A549 treated with AZD9567 at 1 μM for 4 hours (cell line): ENCODE results near the gene TEX55. TPM values are rescaled to one million over a fixed set of nuclear protein-coding genes. Genes with fewer than 3 reads are reported as not detected.

Experiments used
- total RNA-seq: library from RNA; stranded (reverse); fragments of 200-300 nt; extraction: Qiagen RNA extraction; gene quantifications from 5 replicates; pipeline ENCODE4 v1.2.3, GENCODE V29; 2022; ENCODE audit not compliant: insufficient read depth

The TEX55 gene
- not detected in 5 replicates for total RNA-seq

GRCh38 chr3:119145500-119146167, at the start of gene TEX55:
Gene TEX55, plus strand, starts transcription at chr3:119146165. Its CDS starts 25 bp downstream, at chr3:119146190.

DNA sequence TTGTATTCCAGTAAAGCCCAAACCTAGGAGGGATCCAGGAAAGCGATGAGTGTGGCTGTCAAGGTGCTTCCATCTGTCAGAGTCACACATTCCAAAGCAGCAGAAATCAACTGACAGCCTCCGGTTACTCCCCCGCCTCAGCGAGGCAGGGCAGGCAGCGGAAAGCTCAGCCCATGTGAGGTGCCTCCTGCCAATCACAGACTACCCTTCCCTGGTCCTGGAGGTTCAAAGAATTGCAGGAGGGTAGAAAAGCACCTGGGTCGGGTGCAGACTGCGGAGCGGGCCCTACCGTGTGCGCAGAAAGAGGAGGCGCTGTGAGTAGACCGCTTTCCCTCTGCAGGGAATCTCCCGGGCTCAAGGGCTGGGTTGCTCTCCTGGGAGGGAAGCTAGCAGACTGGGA, 27.4 kb downstream of the TEX55 start, which contains the start of gene UPK1B:
Gene UPK1B (plus strand): TSS at position 274 of the 400 bp plus-strand sequence. CDS start 13,144 bp downstream, outside the sequence.

Other genes with a start within 250 kb of the TEX55 start
- 3.0 to 6.9 TPM (median 4.4 TPM) in 5 replicates for gene IGSF11, start 111.3 kb upstream of the TEX55 start, total RNA-seq
- gene UPK1B, start 27.4 kb downstream of the TEX55 start, total RNA-seq: 9.7 to 16.8 TPM (median 10.8 TPM) in 5 replicates
- 72.5 to 108 TPM (median 91.1 TPM) in 5 replicates for gene B4GALT4, start 94.7 kb downstream of the TEX55 start, total RNA-seq
- gene ARHGAP31, start 148.2 kb downstream of the TEX55 start, total RNA-seq: 0.67 to 1.1 TPM (median 1.0 TPM) in 5 replicates